ENCODE results near the gene TIMM17A.
A peak's percentile ranks its signal among the peaks of the same experiment; 100 is the strongest.

TIMM17A gene

GRCh38 chr1:201949491-201949890 is 5.8 kb upstream of the TIMM17A start:
- no peaks in the 10 kb centered on the region for H3K36me3 ChIP-seq (ENCODE audit: insufficient read depth, low read length)
- no peak overlapping the region for H3K9ac ChIP-seq (ENCODE audit: low read depth, low read length)
- no peak overlapping the region for H2AFZ ChIP-seq (ENCODE audit: low read depth, low read length)
- TF ChIP-seq EZH2 (IDR thresholded peaks at IDR 0.05; ENCODE audit: borderline replicate concordance, low read depth, low read length, severe bottlenecking) = no peak
- no peak for TF ChIP-seq CTCF (IDR thresholded peaks at IDR 0.05; ENCODE audit: borderline replicate concordance, extremely low read depth, low read length, poor library complexity, severe bottlenecking)
- no peak overlapping the region for H3K27ac ChIP-seq (ENCODE audit: low read length)
- no peak for DNase-seq
- H3K27me3 ChIP-seq (ENCODE audit: insufficient read depth, low read length, poor library complexity) = peaks cover 23% of the 10 kb centered on the region
- H3K4me2 ChIP-seq (ENCODE audit: insufficient read depth, low read length) = no peak overlapping the region
- no peaks in the 10 kb centered on the region for H3K9me3 ChIP-seq (ENCODE audit: insufficient read depth, low read length, severe bottlenecking)
- peaks cover 4% of the 10 kb centered on the region for H3K4me1 ChIP-seq (ENCODE audit: insufficient read depth, low read length)
- H3K4me3 ChIP-seq (ENCODE audit: low read depth in 1 of 2, low read length in 2 of 2) = no peak overlapping the region
- H3K79me2 ChIP-seq (ENCODE audit: insufficient read depth, low read length) = peaks cover 3% of the 10 kb centered on the region; the same call in 1 of the 2 replicates
- no peak for ATAC-seq (ENCODE audit: insufficient read depth, low read depth)
- no peaks in the 10 kb centered on the region for H4K20me1 ChIP-seq (ENCODE audit: insufficient read depth, low read length)

GRCh38 chr1:201954263-201955008 is 867 bp upstream of the TIMM17A start:
- Histone ChIP-seq H3K9ac (ENCODE audit: low read depth, low read length) (peak overlapping the region; percentile 86), H3K4me3 (ENCODE audit: low read depth in 1 of 2, low read length in 2 of 2) (peak overlapping the region; percentile 66 to 94; a peak in 3 of 4 replicates), H3K36me3 (ENCODE audit: insufficient read depth, low read length) (peaks cover 21% of the 10 kb centered on the region), H2AFZ (ENCODE audit: low read depth, low read length) (peak overlapping the region; percentile 98), H3K4me2 (ENCODE audit: insufficient read depth, low read length) (peak overlapping the region; percentile 75), H3K27me3 (ENCODE audit: insufficient read depth, low read length, poor library complexity) (peaks cover 2% of the 10 kb centered on the region), H3K4me1 (ENCODE audit: insufficient read depth, low read length) (peaks cover 24% of the 10 kb centered on the region), H4K20me1 (ENCODE audit: insufficient read depth, low read length) (no peaks in the 10 kb centered on the region; the same call in 1 of the 2 replicates), H3K27ac (ENCODE audit: low read length) (peak overlapping the region; percentile 87), H3K9me3 (ENCODE audit: insufficient read depth, low read length, severe bottlenecking) (no peaks in the 10 kb centered on the region), H3K79me2 (ENCODE audit: insufficient read depth, low read length) (peaks cover 34% of the 10 kb centered on the region)
- no peak for TF ChIP-seq CTCF (IDR thresholded peaks at IDR 0.05; ENCODE audit: borderline replicate concordance, extremely low read depth, low read length, poor library complexity, severe bottlenecking)
- TF ChIP-seq EZH2 (IDR thresholded peaks at IDR 0.05; ENCODE audit: borderline replicate concordance, low read depth, low read length, severe bottlenecking) = no peak
- ATAC-seq (ENCODE audit: insufficient read depth, low read depth) = no peak
- DNase-seq = no peak

GRCh38 chr1:201955729-201956143 is 433 bp downstream of the TIMM17A start:
- ATAC-seq (ENCODE audit: insufficient read depth, low read depth) (peak; percentile 58), DNase-seq (no peak)
- Histone ChIP-seq H4K20me1 (ENCODE audit: insufficient read depth, low read length) (peaks cover 3% of the 10 kb centered on the region; the same call in 1 of the 2 replicates), H3K9me3 (ENCODE audit: insufficient read depth, low read length, severe bottlenecking) (no peaks in the 10 kb centered on the region), H2AFZ (ENCODE audit: low read depth, low read length) (peak overlapping the region; percentile 98), H3K27ac (ENCODE audit: low read length) (peak overlapping the region; percentile 87), H3K4me1 (ENCODE audit: insufficient read depth, low read length) (peaks cover 24% of the 10 kb centered on the region), H3K9ac (ENCODE audit: low read depth, low read length) (peak overlapping the region; percentile 86), H3K27me3 (ENCODE audit: insufficient read depth, low read length, poor library complexity) (no peaks in the 10 kb centered on the region), H3K4me2 (ENCODE audit: insufficient read depth, low read length) (peak overlapping the region; percentile 75), H3K79me2 (ENCODE audit: insufficient read depth, low read length) (peaks cover 38% of the 10 kb centered on the region), H3K4me3 (ENCODE audit: low read depth in 1 of 2, low read length in 2 of 2) (peak overlapping the region; percentile 66 to 94), H3K36me3 (ENCODE audit: insufficient read depth, low read length) (peaks cover 28% of the 10 kb centered on the region)
- TF ChIP-seq EZH2 (IDR thresholded peaks at IDR 0.05; ENCODE audit: borderline replicate concordance, low read depth, low read length, severe bottlenecking) (no peak), CTCF (IDR thresholded peaks at IDR 0.05; ENCODE audit: borderline replicate concordance, extremely low read depth, low read length, poor library complexity, severe bottlenecking) (no peak)
